ENCODE measurements around the gene KCNQ1. TPM values are rescaled to one million over a fixed set of nuclear protein-coding genes. Genes with fewer than 3 reads are reported as not detected.

Gene KCNQ1
- total RNA-seq, 1 experiment from 2014 or later: 2.3 TPM

DNA sequence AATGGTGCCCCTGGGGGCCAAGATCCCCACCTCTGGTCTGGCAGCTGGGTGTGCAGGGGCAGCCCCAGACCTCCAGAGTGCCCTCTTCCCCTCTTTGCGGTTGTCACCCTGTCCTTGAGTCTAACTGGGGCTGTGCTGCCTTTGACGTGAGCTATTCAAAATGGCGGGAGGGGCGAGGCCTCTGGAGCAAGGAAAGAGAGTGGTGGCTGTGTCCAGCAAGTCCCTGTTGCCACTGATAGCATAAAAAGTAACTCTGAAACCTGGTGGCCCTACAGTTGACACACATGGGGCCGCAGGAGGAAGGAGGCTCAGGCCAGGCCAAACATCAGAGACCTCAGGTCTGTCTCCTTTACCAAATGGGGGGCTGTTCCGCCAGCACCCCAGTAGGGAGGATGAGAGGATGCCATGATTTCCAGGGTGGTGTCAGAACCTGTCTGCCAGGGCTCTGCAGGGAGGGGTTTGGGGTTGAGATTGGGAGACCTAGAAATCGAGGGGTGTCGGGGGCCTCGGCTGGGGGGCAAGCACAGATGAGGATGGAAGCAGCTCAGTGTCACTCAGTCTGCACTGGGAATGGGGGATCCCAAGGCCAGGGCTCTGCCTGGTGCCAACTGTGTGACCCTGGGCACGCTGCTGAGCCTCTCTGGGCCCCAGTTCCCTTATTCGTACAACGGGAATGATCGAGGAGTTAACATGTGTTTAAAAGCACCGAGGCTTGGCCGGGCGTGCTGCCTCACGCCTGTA, 304.2 kb downstream of the KCNQ1 start:
- Histone ChIP-seq H2BK15ac (ENCODE audit: low read depth, low read length) (no peak overlapping the region), H3K23ac (ENCODE audit: insufficient read length, low read depth, low read length) (no peak overlapping the region), H3K27me3 (ENCODE audit: insufficient read depth, low read length) (peaks cover 6% of the 10 kb centered on the region; the same call in 1 of the 2 replicates), H3K56ac (ENCODE audit: insufficient read length, low read depth, low read length) (no peak overlapping the region), H4K20me1 (ENCODE audit: control insufficient read depth, insufficient read depth, insufficient read length) (no peaks in the 10 kb centered on the region), H4K8ac (replicated peaks; ENCODE audit: insufficient read length, low read depth, low read length) (no peak overlapping the region), H3K23me2 (ENCODE audit: insufficient read length, low read depth, low read length, poor library complexity, severe bottlenecking) (no peaks in the 10 kb centered on the region), H2BK20ac (ENCODE audit: low read depth, low read length, poor library complexity, severe bottlenecking) (no peak overlapping the region), H3K27ac (ENCODE audit: insufficient read length, low read depth, low read length) (no peak overlapping the region), H3K9ac (ENCODE audit: extremely low read depth, insufficient read length, low read length) (no peak overlapping the region), H2BK12ac (ENCODE audit: insufficient read length, low read depth, low read length) (no peak overlapping the region), H4K5ac (ENCODE audit: insufficient read length, low read depth, low read length) (no peak overlapping the region), H3K4me2 (ENCODE audit: insufficient read depth, insufficient read length, low read length) (no peak overlapping the region), H2AFZ (ENCODE audit: low read length) (no peak overlapping the region), H4K91ac (ENCODE audit: insufficient read length, low read depth, low read length) (no peak overlapping the region), H3K18ac (ENCODE audit: insufficient read length, low read depth, low read length) (peak overlapping the region; percentile 9), H2BK5ac (ENCODE audit: insufficient read length, low read length) (no peak overlapping the region), H3K79me1 (ENCODE audit: insufficient read depth, low read depth, low read length, poor library complexity, severe bottlenecking) (no peaks in the 10 kb centered on the region), H3T11ph (ENCODE audit: low read length) (no peak overlapping the region), H3K4ac (ENCODE audit: low read depth, low read length) (no peak overlapping the region), H2AK5ac (ENCODE audit: insufficient read length, low read length) (no peak overlapping the region), H3K79me2 (ENCODE audit: insufficient read depth, low read length) (no peaks in the 10 kb centered on the region), H3K9me3 (ENCODE audit: control insufficient read depth, low read depth, low read length) (no peaks in the 10 kb centered on the region), H3K14ac (ENCODE audit: insufficient read depth, low read length) (no peak overlapping the region), H3K4me1 (ENCODE audit: insufficient read depth, low read length) (no peaks in the 10 kb centered on the region), H2BK120ac (ENCODE audit: low read depth, low read length, poor library complexity, severe bottlenecking) (no peak overlapping the region)
- TF ChIP-seq, protein P1, sequence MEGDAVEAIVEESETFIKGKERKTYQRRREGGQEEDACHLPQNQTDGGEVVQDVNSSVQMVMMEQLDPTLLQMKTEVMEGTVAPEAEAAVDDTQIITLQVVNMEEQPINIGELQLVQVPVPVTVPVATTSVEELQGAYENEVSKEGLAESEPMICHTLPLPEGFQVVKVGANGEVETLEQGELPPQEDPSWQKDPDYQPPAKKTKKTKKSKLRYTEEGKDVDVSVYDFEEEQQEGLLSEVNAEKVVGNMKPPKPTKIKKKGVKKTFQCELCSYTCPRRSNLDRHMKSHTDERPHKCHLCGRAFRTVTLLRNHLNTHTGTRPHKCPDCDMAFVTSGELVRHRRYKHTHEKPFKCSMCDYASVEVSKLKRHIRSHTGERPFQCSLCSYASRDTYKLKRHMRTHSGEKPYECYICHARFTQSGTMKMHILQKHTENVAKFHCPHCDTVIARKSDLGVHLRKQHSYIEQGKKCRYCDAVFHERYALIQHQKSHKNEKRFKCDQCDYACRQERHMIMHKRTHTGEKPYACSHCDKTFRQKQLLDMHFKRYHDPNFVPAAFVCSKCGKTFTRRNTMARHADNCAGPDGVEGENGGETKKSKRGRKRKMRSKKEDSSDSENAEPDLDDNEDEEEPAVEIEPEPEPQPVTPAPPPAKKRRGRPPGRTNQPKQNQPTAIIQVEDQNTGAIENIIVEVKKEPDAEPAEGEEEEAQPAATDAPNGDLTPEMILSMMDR (conservative IDR thresholded peaks at IDR 0.05): no peak
- Mint-ChIP-seq H3K27ac (no peak overlapping the region), H3K4me1 (peaks cover 0 to 9% of the 10 kb centered on the region in 2 experiments; a peak in 1 of 4 replicates), H3K9me3 (peaks cover 2 to 4% of the 10 kb centered on the region in 2 experiments; a peak in 4 of 5 replicates), H3K27me3 (ENCODE audit: low read depth) (peaks cover 95% of the 10 kb centered on the region), H3K36me3 (ENCODE audit: insufficient read depth in 1 of 3, low read depth in 3 of 3) (no peaks in the 10 kb centered on the region), H3K4me3 (no peak overlapping the region; a peak in 1 of 5 replicates)
- no peak for DNase-seq
- WGBS (ENCODE audit: extremely low coverage, insufficient read length, low lambda C conversion rate): no CpG with 5 or more reads among the region's 17 CpGs

Measured in H9 (cell line).